Neural cell (in vitro differentiated cells): Measurements from ENCODE around the gene LRSAM1.

ENCODE experiments used
- EP300 ChIP-seq: fragments of 450-650 bp; conservative IDR thresholded peaks from 2 replicates; pipeline ENCODE4 v1.6.1; 2014; ENCODE audit warnings: antibody characterized with exemption, mild to moderate bottlenecking, moderate library complexity; ENCODE audit not compliant: poor library complexity, severe bottlenecking
- EZH2 ChIP-seq: fragments of 200-600, 300-800 bp; shearing (Covaris generic), sonication (generic); IDR thresholded peaks from 2 replicates; pipeline ENCODE4 v1.6.1; 2014; ENCODE audit warnings: antibody characterized with exemption, low read length, borderline replicate concordance, mild to moderate bottlenecking; ENCODE audit not compliant: insufficient read depth, poor library complexity, severe bottlenecking
- POLR2AphosphoS5 ChIP-seq: IDR thresholded peaks from 2 replicates; pipeline ENCODE4 v1.6.1; 2012
- RAD21 ChIP-seq: fragments of 450-650 bp; conservative IDR thresholded peaks from 2 replicates; pipeline ENCODE4 v1.6.1; 2014; ENCODE audit warnings: antibody characterized with exemption, mild to moderate bottlenecking, moderate library complexity
- SMC3 ChIP-seq: fragments of 450-650 bp; conservative IDR thresholded peaks from 2 replicates; pipeline ENCODE4 v1.6.1; 2014; ENCODE audit warnings: antibody characterized with exemption, mild to moderate bottlenecking, moderate library complexity; ENCODE audit not compliant: poor library complexity
- TAF1 ChIP-seq: IDR thresholded peaks from 2 replicates; pipeline ENCODE4 v1.6.1; 2012; ENCODE audit warnings: low read depth
- TF ChIP-seq, protein P1 (sequence below): fragments of 450-650 bp; IDR thresholded peaks from 2 replicates; pipeline ENCODE4 v1.5.1; 2014; ENCODE audit warnings: antibody characterized with exemption, mild to moderate bottlenecking, moderate library complexity; ENCODE audit not compliant: poor library complexity, severe bottlenecking
- TF ChIP-seq, protein P2 (sequence below): IDR thresholded peaks from 2 replicates; pipeline ENCODE4 v1.6.1; 2012; ENCODE audit warnings: borderline replicate concordance

DNA sequence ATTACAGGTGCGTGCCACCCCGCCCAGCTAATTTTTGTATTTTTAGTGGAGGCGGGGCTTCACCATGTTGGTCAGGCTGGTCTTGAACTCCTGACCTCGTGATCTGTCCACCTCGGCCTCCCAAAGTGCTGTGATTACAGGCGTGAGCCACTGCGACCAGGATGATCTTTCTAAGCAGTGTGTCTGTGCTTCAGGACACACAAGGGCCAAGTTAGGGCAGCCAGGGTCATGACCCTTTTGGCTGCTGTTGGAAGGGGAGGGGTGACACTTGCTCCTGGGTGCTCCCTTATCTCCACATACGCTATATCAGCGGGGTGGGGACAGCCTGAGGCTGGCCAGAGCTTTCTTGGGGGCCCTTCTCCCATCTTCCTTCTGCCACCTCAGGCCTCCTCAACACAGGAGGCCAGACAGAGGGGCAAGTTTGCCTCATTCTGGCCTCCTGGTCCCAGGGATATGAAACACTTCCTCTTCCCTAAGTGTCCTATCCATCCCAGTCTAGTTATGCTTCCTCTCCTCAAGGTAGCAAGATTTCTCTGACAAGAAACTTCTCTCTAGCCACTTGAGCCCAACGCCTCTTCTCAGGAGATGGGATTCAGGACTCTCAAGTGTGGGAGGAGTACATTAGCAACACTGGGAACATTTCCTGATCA lies 29.1 kb upstream of the LRSAM1 start:
- TF ChIP-seq EP300: no peak
- TF ChIP-seq, protein P1, sequence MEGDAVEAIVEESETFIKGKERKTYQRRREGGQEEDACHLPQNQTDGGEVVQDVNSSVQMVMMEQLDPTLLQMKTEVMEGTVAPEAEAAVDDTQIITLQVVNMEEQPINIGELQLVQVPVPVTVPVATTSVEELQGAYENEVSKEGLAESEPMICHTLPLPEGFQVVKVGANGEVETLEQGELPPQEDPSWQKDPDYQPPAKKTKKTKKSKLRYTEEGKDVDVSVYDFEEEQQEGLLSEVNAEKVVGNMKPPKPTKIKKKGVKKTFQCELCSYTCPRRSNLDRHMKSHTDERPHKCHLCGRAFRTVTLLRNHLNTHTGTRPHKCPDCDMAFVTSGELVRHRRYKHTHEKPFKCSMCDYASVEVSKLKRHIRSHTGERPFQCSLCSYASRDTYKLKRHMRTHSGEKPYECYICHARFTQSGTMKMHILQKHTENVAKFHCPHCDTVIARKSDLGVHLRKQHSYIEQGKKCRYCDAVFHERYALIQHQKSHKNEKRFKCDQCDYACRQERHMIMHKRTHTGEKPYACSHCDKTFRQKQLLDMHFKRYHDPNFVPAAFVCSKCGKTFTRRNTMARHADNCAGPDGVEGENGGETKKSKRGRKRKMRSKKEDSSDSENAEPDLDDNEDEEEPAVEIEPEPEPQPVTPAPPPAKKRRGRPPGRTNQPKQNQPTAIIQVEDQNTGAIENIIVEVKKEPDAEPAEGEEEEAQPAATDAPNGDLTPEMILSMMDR: no peak
- no peak for TF ChIP-seq POLR2AphosphoS5
- TF ChIP-seq SMC3: no peak
- TF ChIP-seq RAD21: no peak
- no peak for TF ChIP-seq EZH2
- TF ChIP-seq TAF1: no peak
- TF ChIP-seq, protein P2, sequence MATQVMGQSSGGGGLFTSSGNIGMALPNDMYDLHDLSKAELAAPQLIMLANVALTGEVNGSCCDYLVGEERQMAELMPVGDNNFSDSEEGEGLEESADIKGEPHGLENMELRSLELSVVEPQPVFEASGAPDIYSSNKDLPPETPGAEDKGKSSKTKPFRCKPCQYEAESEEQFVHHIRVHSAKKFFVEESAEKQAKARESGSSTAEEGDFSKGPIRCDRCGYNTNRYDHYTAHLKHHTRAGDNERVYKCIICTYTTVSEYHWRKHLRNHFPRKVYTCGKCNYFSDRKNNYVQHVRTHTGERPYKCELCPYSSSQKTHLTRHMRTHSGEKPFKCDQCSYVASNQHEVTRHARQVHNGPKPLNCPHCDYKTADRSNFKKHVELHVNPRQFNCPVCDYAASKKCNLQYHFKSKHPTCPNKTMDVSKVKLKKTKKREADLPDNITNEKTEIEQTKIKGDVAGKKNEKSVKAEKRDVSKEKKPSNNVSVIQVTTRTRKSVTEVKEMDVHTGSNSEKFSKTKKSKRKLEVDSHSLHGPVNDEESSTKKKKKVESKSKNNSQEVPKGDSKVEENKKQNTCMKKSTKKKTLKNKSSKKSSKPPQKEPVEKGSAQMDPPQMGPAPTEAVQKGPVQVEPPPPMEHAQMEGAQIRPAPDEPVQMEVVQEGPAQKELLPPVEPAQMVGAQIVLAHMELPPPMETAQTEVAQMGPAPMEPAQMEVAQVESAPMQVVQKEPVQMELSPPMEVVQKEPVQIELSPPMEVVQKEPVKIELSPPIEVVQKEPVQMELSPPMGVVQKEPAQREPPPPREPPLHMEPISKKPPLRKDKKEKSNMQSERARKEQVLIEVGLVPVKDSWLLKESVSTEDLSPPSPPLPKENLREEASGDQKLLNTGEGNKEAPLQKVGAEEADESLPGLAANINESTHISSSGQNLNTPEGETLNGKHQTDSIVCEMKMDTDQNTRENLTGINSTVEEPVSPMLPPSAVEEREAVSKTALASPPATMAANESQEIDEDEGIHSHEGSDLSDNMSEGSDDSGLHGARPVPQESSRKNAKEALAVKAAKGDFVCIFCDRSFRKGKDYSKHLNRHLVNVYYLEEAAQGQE: no peak
